GM20000 (cell line): ENCODE measurements around the gene TMEM218.

Experiments
- DNase-seq: peaks from one replicate; pipeline ENCODE4 v3.0.0; 2012; ENCODE audit warnings: low spot score
- TF ChIP-seq, protein P1 (sequence below): IDR thresholded peaks from 2 replicates; pipeline ENCODE4 v1.5.1; 2012; ENCODE audit warnings: mild to moderate bottlenecking, control low read depth; ENCODE audit errors: extremely low read depth, missing control alignments

Gene TMEM218

DNA sequence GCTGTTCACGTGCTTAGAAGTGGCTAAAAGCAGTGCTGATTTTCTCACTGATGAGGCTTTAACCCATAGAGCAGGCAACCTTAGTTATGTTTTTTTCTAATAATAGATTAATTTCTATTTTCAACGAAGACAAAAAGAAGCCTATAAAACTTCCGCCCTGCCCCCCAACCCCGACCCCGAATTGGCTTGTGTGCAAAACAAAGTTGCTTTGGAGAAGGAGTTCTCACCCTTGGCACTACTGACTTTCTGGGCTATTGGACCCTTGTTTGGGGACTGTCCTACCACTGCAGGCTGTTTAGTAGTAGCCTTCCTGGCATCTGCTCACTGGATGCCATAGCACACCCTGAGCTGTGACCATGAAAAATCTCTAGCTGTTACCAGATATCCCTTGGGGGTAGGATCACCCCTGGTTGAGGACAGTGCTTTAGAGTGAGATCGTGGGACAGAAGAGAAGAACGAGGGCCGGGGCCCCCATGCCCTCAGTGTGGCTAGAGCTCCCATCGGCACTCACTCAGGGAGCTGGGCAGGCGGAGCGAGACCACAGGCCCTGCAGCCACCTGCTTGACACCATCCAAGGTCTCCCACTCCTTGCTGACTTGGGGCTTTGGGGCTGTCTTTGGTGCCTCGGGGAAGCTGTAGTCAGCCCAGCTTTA, 31.4 kb downstream of the TMEM218 start:
- DNase-seq = no peak
- TF ChIP-seq, protein P1, sequence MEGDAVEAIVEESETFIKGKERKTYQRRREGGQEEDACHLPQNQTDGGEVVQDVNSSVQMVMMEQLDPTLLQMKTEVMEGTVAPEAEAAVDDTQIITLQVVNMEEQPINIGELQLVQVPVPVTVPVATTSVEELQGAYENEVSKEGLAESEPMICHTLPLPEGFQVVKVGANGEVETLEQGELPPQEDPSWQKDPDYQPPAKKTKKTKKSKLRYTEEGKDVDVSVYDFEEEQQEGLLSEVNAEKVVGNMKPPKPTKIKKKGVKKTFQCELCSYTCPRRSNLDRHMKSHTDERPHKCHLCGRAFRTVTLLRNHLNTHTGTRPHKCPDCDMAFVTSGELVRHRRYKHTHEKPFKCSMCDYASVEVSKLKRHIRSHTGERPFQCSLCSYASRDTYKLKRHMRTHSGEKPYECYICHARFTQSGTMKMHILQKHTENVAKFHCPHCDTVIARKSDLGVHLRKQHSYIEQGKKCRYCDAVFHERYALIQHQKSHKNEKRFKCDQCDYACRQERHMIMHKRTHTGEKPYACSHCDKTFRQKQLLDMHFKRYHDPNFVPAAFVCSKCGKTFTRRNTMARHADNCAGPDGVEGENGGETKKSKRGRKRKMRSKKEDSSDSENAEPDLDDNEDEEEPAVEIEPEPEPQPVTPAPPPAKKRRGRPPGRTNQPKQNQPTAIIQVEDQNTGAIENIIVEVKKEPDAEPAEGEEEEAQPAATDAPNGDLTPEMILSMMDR = no peak

DNA sequence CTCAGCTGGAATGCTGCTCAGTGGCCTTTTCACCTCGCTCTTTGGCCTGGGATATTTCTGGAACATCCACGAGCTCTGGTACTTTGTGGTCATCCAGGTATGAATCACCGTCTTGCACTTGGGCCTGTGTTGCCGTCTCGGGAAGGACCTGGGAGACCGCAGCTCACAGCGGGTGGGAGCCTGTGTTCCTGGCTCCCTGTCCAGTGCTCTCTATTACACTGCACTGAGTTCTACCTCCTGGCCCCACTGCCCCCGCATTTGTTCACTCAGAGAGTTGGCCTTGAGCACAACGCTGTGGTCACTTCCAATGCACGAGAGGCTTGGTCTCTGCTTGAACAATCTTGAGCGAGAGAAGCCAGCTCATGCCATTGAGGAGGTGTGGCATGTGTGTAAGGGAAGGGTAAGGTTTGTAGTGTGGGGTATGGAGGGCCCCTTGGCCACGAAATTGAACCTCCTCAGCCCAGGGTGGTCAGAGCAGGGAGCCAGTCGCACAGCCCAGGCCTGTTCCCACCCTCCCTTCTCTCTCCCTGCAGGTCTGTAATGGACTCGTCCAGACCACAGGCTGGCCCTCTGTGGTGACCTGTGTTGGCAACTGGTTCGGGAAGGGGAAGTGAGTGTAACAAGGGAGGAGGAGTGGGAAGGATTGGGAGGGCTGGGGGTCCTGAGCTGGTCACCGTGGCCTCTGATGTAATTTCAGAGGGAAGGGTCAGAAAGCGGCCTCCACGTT, 32.1 kb downstream of the TMEM218 start:
- TF ChIP-seq, protein P1 = no peak
- no peak for DNase-seq

DNA sequence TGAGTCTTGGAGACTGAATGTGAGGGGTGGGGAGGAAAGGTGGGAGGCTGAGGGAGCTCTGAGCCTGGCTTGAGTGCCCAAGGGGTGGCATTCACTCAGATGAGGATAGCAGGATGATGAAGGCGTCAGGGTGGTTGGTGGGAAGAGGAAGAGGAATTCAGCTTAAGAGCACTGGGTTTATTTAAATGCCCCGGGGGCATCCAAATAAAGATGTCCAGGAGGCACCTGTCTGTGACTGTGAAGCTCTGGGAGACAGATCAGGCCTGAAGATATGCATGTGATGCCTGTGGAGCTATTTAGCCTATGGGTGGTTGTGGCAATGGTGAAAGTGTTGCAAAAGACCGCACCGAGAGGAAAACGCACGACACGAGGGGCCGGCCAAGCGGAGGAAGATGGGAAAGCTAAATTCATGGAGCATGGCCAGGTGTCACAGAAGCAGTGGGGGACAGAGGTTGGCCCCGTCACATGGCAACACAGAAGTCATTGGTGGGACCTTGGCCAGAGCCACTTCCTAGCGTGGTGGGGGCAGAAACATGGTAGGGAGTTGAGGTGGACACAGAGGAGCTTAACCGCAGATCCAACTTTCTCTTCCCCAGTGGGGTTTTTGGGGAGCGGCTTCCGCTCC, 32.8 kb downstream of the TMEM218 start:
- no peak for DNase-seq

DNA sequence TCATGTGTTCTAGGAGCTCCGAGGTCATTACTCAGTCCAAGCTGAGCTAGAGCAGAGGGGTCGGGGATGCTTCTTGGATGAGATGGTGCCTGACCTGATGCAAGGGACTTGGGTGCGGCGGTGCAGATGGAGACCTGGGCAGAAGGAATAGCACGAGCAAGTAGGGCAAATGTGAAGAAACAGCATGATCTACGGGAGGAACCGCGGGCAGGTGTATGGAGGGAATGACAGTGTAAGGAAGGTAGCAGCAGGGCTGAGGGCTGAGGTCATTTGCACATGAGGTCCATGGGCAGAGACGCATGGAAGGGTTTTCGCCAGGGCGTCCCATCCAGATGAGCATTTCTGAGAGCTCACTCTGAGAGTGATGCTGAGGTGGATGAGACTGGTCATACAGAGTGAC, 33.4 kb downstream of the TMEM218 start:
- DNase-seq = no peak
- TF ChIP-seq, protein P1 = no peak

More for the DNA sequence above, 32.8 kb downstream of the TMEM218 start:
- TF ChIP-seq, protein P1 = no peak

GRCh38 chr11:125076378-125076945, 35.0 kb downstream of the TMEM218 start:
- no peak for DNase-seq
- TF ChIP-seq, protein P1 = no peak

GRCh38 chr11:125075900-125076317, 35.5 kb downstream of the TMEM218 start:
- no peak for DNase-seq
- TF ChIP-seq, protein P1 = no peak

DNA sequence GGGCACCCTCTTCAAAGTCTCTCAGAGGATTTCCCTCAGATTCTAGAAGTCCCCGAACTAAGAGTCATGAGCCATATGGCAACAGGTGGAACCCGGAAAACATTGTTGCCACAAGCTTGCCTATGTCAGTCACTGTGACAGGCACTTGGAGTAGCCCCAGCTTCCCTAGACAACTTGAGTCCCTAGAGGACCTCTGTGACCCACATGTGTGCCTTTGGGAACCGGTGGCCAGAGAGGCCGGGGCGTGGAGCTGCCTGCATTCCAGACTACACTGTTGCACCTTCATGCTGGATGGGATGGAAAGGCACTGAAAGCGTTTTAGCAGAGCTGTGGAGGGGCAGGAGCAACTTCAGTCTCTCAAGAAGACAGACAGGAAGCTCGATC, 36.2 kb downstream of the TMEM218 start:
- no peak for DNase-seq

More for the DNA sequence above, 36.2 kb downstream of the TMEM218 start:
- TF ChIP-seq, protein P1 = no peak
